IPS DF 6.9 (cell line): ENCODE data around the gene MYRFL.

ENCODE experiments used
- DNase-seq: peaks from one replicate; pipeline ENCODE4 v3.0.0-alpha.2; 2013; ENCODE audit warnings: low read depth, low spot score
- H3K27ac ChIP-seq: one replicate; pipeline ENCODE4 v1.5.1; 2013; ENCODE audit warnings: low read length, control low read depth
- H3K27me3 ChIP-seq: 2 replicates; pipeline ENCODE4 v1.6.1; 2013; ENCODE audit warnings: mild to moderate bottlenecking, low read length; ENCODE audit not compliant: control insufficient read depth, insufficient read depth
- H3K36me3 ChIP-seq: 2 replicates; pipeline ENCODE4 v1.6.1; 2013; ENCODE audit warnings: low read length; ENCODE audit not compliant: control insufficient read depth, insufficient read depth
- H3K4me1 ChIP-seq: 2 replicates; pipeline ENCODE4 v1.6.1; 2013; ENCODE audit warnings: low read length; ENCODE audit not compliant: control insufficient read depth, insufficient read depth
- H3K4me3 ChIP-seq: 2 replicates; pipeline ENCODE4 v1.5.1; 2013; ENCODE audit warnings: mild to moderate bottlenecking, low read length
- H3K9me3 ChIP-seq: 2 replicates; pipeline ENCODE4 v1.6.1; 2013; ENCODE audit warnings: low read length, inconsistent platforms; ENCODE audit not compliant: control insufficient read depth, insufficient read depth
- WGBS: extraction: QIAGEN DNeasy Blood & Tissue Kit; methylation state at CpG from one replicate; pipeline ENCODE4 v1.1.7; 2013; ENCODE audit warnings: mixed read lengths, missing lambda C conversion rate; ENCODE audit not compliant: insufficient read length, insufficient coverage; 5-methylcytosine and 5-hydroxymethylcytosine counted together

The MYRFL gene

DNA sequence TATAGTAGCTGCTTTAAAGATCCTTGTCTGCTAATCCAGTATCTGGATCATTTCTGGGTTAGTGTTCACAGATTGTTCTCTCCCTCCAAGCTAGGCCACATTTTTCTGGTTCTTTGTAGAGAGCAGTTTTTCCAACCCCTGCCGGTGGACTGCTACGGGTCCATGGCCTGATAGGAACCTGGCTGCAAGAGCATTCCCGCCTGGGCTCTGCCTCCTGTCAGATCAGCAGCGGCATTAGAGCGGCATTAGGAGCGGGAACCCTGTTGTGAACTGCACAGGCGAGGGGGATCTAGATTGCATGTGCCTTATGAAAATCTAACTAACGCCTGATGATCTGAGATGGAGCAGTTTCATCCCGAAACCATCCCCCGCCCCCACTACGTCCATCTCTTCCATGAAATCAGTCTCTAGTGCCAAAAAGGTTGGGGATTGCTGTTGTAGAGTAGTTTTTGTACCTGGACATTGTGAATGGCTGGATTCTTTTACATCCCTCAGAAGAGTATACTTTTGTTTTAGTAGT is 50.4 kb downstream of the MYRFL start:
- Histone ChIP-seq H3K36me3 (no peaks in the 10 kb centered on the region), H3K27me3 (no peaks in the 10 kb centered on the region), H3K9me3 (no peaks in the 10 kb centered on the region), H3K4me3 (no peak overlapping the region), H3K27ac (no peak overlapping the region), H3K4me1 (peaks cover 2% of the 10 kb centered on the region)
- no peak for DNase-seq
- WGBS, result no CpG with 5 or more reads among the region's 11 CpGs

DNA sequence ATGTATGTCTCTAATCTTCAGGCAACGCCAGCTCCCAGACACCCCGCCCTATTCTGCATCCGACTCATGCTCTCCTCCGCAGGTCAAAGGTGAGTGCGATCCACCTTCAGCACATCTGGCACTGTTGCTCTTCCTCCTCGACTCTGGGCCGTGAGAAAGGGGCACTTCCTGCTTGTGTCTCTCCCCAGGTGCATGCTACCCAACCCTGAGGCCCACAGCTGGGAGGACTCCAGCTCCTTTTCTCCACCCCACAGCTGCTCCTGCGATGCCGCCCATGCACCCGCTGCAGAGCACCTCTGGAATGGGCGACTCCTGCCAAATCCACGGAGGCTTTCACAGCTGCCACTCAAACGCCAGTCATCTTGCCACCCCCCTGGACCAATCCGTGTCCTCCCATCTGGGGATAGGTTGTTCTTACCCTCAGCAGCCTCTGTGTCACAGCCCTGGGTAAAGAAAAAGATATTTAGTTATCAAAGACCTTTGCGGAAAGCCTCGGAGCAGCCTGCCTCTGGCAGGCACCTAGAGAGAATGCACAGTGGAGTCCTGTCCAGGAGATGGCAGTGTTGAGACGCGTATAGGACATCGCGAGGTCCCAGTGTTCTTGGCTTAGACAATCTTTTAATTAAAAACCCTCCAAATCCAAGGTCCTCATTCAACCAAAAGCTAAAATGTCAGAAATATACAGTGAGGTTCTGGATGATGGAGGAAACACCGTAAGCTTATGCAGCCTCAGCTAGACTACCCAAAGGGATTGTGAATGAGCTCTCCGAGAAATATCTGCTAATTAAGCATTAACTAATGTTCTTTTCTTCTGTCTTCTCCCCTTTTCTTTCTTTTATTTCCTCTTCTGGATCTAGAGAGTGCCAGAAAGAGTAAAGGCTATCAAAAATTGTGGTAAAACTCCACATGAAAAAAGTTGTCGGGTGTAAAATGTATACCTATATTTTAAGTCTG is 54.3 kb downstream of the MYRFL start:
- Histone ChIP-seq H3K4me3 (no peak overlapping the region), H3K4me1 (peaks cover 2% of the 10 kb centered on the region), H3K36me3 (no peaks in the 10 kb centered on the region), H3K9me3 (no peaks in the 10 kb centered on the region), H3K27me3 (no peaks in the 10 kb centered on the region), H3K27ac (no peak overlapping the region)
- WGBS, result no CpG with 5 or more reads among the region's 23 CpGs
- DNase-seq, result no peak

DNA sequence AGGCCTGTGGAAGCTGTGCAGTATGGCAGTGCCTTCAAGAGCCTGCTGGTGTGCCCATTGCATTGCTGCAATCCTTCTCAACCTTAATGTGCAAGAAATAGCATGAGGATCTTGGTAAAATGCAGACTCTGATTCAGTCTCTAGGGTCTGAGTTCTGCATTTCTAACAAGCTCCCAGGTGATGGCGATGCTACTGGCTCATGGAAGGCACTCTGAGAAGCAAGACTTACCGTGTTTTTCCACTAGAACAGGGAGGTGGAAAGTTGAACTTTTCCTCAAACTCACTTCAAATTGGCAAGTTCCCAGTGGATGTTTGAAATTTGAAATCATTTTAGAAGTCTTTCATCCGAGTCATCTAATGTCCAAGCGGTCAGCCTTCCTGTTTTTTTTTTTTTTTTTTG is 55.5 kb downstream of the MYRFL start:
- WGBS, result no CpG with 5 or more reads among the region's 4 CpGs
- H3K27ac ChIP-seq, result no peak overlapping the region
- H3K36me3 ChIP-seq, result no peaks in the 10 kb centered on the region
- H3K9me3 ChIP-seq, result no peaks in the 10 kb centered on the region
- no peak overlapping the region for H3K4me3 ChIP-seq
- H3K4me1 ChIP-seq, result peaks cover 2% of the 10 kb centered on the region
- no peak for DNase-seq
- H3K27me3 ChIP-seq, result no peaks in the 10 kb centered on the region

DNA sequence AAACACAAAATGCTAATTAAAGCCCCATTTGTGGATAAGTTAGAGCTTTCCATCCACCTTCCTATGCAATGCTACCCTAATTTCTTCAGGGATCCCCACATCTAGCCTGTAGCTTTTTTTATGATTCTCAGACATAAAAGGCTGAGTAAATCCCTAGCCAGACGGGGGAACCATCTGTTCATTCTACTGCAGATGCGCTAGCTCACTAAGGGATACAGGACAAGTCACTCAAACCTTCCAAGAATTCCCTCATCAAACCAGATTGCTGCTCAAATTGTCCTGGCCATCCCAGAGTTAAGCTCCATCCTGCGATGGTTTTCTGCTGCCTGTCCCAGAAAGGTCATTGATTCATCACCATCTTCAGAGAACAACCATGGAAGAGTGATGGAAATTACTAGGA is 56.7 kb downstream of the MYRFL start:
- Histone ChIP-seq H3K4me1 (peaks cover 2% of the 10 kb centered on the region), H3K9me3 (no peaks in the 10 kb centered on the region), H3K27me3 (no peaks in the 10 kb centered on the region), H3K36me3 (no peaks in the 10 kb centered on the region), H3K4me3 (no peak overlapping the region), H3K27ac (no peak overlapping the region)
- no CpG with 5 or more reads among the region's 3 CpGs for WGBS
- DNase-seq, result no peak

DNA sequence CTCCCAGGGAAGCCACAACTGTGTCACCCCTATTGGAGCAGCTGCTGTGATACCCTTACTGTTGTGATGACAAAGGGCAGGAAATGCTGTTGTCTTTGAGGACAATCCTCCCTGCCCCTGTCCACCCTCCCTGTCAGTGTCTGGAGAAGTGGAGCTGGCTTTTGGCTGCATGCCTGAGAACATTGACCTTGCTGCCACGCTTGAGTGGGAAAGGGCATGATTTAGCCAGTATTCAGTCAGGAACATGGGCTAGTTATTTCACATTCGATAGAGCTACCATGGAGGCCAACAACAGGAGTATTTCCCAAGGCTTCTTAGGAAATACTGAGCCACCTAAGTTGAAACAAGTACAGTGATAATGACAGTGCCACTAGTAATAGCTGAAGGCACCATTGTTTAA is 59.4 kb downstream of the MYRFL start:
- no peaks in the 10 kb centered on the region for H3K9me3 ChIP-seq
- DNase-seq, result no peak
- H3K27me3 ChIP-seq, result no peaks in the 10 kb centered on the region
- H3K4me3 ChIP-seq, result no peak overlapping the region
- no peak overlapping the region for H3K27ac ChIP-seq
- peaks cover 1% of the 10 kb centered on the region; the same call in 1 of the 2 replicates for H3K4me1 ChIP-seq
- WGBS, result no CpG with 5 or more reads among the region's 2 CpGs
- H3K36me3 ChIP-seq, result no peaks in the 10 kb centered on the region

DNA sequence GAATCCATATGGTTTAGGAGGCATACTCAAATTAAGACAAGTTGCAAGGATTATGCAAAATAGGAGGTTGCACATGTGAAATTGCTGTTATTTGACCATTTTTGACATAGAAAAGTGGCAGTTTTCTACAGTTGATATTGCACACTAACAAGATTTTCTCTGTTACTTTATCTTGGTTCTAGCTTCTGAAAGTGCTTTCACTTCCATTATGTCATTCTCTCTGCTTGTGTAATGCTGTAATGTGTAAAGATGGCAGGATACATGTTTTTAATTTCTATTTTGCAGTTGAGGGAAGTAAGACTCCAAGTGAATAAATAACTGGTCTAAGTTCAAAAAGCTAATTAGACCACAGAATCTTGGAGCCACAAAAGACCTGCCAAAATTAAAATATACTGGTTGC is 60.6 kb downstream of the MYRFL start:
- Histone ChIP-seq H3K4me3 (no peak overlapping the region), H3K4me1 (no peaks in the 10 kb centered on the region)

DNA sequence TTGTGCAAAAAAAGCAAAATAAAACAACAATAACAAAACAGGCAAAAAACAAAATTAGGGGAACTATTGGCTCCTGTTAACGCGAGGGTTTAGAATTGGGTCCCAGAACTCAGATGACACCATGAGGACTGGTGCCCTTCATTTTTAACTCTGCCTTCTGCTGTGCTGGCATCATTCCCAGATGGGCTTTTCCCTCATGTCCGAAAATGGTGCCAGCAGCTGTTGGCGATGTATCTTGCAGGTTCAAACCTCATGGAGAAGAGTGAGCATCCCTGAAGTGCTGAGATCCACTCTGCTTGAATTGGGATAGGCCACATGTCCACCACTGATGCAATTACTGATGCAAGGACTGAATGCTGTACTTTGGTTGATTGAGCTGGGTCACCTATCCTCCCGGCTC is 61.1 kb downstream of the MYRFL start:
- no peak overlapping the region for H3K4me3 ChIP-seq
- no peaks in the 10 kb centered on the region for H3K4me1 ChIP-seq
- H3K27me3 ChIP-seq, result no peaks in the 10 kb centered on the region
- H3K36me3 ChIP-seq, result no peaks in the 10 kb centered on the region
- H3K9me3 ChIP-seq, result no peaks in the 10 kb centered on the region
- no peak overlapping the region for H3K27ac ChIP-seq
- no peak for DNase-seq
- no CpG with 5 or more reads among the region's 5 CpGs for WGBS

More for the DNA sequence above, 60.6 kb downstream of the MYRFL start:
- Histone ChIP-seq H3K27me3 (no peaks in the 10 kb centered on the region), H3K36me3 (no peaks in the 10 kb centered on the region), H3K27ac (no peak overlapping the region), H3K9me3 (no peaks in the 10 kb centered on the region)
- no peak for DNase-seq

DNA sequence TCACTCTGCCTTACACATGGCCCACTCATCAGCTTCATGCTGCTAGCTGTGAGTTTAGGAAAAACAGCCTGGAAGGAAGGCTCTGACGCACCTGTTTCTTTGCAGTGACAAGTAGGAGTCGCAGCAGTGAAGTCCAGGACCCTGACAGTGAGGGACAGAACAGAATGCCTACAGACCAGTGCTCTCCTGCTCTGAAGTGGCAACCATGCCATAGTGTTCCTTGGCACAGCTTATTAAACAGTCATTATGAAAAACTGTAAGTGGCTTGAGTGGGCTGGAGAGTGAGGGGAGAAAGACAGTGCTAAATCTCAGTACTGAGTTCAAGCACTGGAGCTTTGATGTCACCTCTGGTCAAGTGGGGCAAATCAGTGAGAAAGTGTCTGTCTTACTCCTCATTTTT is 61.7 kb downstream of the MYRFL start:
- H3K4me1 ChIP-seq, result no peaks in the 10 kb centered on the region
- no CpG with 5 or more reads among the region's 2 CpGs for WGBS
- no peak overlapping the region for H3K27ac ChIP-seq
- DNase-seq, result no peak
- no peaks in the 10 kb centered on the region for H3K9me3 ChIP-seq
- no peaks in the 10 kb centered on the region for H3K27me3 ChIP-seq
- no peak overlapping the region for H3K4me3 ChIP-seq
- H3K36me3 ChIP-seq, result no peaks in the 10 kb centered on the region

DNA sequence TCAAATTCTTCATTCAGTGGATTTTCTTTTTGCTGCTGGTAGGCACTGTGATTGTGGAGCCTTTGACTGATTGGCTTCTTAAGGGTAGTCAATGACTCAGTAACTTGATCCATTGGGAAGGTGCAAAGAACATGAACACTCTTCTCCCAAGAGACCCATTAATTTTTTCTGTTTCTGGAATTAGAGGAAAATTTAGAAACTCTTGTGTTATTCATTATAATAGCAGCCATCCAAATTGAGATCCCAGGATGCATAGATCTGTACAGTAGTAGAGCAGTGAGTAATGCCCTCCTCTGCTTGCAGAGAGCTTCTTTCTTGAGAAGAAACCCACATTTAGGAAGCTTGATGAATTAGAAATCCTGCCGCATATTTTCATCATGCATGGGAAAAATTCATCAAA is 63.9 kb downstream of the MYRFL start:
- no CpG with 5 or more reads among the region's 1 CpG for WGBS
- no peaks in the 10 kb centered on the region for H3K27me3 ChIP-seq
- no peaks in the 10 kb centered on the region for H3K4me1 ChIP-seq

DNA sequence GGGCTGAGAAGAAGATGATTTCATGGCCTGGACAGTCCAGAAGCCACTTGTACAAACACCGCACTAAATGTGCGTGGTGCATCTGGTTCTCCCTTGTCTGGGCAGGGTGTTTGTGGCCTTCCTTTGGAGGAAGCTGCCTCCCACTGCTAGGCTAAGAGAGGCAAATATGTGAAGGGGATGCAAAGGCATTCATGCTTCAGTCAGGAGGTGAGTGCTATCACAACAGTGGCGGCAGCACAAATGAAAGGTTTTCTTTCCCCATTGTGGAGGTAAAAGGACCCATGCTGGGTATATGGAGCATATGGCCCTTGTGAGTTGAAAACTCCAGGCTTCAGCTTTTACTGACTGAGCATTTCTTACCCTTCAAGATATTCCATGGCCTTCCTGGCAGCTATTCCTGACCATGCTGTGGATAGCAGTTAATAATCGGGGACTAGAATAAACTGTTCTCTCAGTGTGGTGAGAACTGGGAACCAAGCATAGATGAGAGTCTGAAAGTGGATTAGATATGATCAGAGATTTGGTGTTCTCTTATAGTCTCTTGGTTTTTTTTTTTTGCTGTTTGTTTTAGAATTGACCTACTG is 69.9 kb downstream of the MYRFL start:
- Histone ChIP-seq H3K4me3 (no peak overlapping the region), H3K4me1 (peaks cover 16% of the 10 kb centered on the region), H3K27me3 (no peaks in the 10 kb centered on the region), H3K9me3 (no peaks in the 10 kb centered on the region), H3K27ac (no peak overlapping the region), H3K36me3 (no peaks in the 10 kb centered on the region)
- DNase-seq, result no peak
- WGBS, result no CpG with 5 or more reads among the region's 4 CpGs

More for the DNA sequence above, 63.9 kb downstream of the MYRFL start:
- Histone ChIP-seq H3K27ac (no peak overlapping the region), H3K9me3 (no peaks in the 10 kb centered on the region), H3K4me3 (no peak overlapping the region), H3K36me3 (no peaks in the 10 kb centered on the region)
- DNase-seq, result no peak
